ENCODE results near the gene IGSF9B.

DNA sequence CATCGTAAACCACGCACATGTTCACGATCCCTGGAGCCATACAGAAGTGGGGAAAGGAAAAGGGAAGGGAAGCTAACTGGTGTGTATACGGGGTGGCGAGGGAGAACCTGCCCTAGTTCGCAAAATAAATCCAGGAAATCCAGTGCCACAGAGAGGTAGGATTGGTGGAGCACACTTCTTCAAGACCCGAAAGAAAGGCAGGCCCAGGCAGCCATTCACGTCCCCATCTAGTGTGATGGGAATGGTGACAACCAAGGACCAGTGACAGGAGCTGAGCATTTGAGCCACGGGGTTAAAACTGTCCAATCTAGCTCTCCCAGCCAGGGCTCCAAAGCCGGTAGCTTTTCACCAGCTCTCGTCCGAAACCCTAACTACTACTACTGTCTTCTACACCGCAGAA lies 53.7 kb downstream of the IGSF9B start:
- TF ChIP-seq GATA3 (IDR thresholded peaks at IDR 0.05; ENCODE audit: low read depth, low read length) (no peak), GATA2 (IDR thresholded peaks at IDR 0.05; ENCODE audit: low read depth, low read length) (no peak)

Measured in SH-SY5Y (cell line).